Breast epithelium (tissue), 3 donors: ENCODE results near the gene FGD2.

Source experiments
- CTCF ChIP-seq, 3 donors: fragments of 450-650 bp; IDR thresholded peaks; one replicate each; pipeline ENCODE4 v1.5.1; 2016 to 2017; ENCODE audit warnings: antibody characterized with exemption in 3 of 3, mild to moderate bottlenecking in 3 of 3, moderate library complexity in 3 of 3
- POLR2A ChIP-seq: fragments of 450-650 bp; IDR thresholded peaks from one replicate; pipeline ENCODE4 v1.6.1; 2016; ENCODE audit warnings: antibody characterized with exemption, mild to moderate bottlenecking, moderate library complexity

GRCh38 chr6:37013516-37014491, 8.3 kb downstream of the FGD2 start:
- TF ChIP-seq CTCF (IDR thresholded peaks at IDR 0.05) (no peak), POLR2A (no peak)
